ENCODE results near the gene IBA57.

Gene IBA57

GRCh38 chr1:228190778-228191177 lies 25.2 kb downstream of the IBA57 start:
- no peak for DNase-seq (ENCODE audit: low read depth in 2 of 2)

DNA sequence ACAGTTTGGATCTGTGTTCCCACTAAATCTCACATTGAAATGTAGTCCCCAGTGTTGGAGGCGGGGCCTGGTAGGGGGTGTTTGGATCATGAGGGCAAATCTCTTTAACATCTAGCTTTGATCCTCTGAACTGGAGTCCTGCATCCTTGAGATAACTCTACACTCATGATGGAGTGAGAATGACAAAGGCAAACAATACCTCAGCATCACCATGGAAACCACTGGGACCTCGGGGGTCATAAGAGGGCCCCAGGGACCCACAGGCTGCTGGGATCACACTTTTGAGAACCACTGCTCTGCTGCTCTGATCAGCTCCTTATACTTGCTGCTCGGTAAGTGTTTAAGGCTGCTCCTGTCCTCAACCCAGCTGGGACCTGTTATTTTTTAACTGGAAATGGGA lies 28.8 kb downstream of the IBA57 start:
- DNase-seq (ENCODE audit: low read depth in 2 of 2) = no peak

DNA sequence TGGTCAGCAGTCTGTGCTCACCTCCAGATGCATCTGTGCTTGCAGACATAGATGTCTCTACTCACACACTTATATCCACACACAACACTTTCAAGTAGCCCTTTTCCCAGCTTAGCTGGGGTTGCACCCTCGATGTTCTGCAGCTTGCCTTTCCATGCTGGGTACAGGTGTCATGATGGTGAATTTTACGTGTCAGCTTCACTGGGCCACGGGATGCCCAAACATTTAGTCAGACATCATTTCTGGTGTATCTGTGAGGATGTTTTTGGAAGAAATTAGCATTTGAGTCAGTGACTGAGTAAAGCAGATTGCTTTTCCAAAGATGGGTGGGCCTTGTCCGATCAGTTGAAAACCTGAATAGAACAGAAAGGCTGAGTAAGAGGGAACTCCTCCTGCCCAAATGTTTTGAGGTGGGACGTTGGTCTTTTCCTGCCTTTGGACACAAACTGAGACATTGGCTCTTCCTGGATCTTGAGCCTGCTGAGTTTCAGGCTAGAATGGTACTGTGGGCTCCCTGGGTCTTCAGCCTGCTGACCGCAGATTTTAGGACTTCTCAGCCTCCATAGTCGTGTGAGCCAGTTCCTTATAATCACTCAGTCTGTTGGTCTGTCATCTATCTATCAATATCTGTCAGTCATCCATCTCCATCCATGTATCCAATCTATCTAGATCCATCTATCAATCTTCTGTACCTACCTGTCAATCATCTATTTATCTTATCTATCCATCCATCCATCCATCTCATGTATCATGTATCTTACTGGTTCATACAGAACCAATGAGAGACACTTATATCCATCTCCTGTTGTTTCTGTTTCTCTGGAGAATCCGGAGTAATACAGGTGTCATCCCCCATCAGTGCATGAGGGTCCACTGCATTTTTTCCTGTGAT lies 29.6 kb downstream of the IBA57 start:
- DNase-seq (ENCODE audit: low read depth in 2 of 2) = no peak

DNA sequence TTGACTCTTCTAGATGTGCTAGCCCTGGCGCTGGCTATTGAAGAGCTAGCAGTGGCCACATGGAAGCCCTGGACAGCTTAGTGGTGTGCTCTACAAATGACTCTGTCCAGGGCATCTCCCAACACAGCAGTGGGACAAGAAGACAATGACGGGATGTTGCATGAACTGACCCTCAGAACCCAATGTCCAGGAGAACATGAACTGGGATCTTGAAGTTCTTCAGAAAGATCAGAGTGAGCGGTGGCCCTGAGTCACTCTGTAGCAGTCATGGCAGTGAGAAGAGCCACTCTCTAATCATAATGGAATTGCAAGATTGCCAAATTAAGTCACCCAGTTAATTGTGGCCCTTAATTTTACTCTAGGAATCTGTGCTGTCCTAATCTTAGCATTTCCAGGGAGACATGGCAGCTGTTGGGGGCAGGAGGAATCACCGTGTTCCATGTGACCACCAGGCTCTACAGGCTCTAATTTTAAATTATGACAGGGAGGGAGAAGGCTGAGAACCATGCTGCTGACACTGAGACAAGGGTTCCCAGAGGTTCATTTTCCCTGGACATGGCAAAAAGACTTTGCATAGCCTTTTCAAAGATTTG lies 32.0 kb downstream of the IBA57 start:
- no peak for DNase-seq (ENCODE audit: low read depth in 2 of 2)

DNA sequence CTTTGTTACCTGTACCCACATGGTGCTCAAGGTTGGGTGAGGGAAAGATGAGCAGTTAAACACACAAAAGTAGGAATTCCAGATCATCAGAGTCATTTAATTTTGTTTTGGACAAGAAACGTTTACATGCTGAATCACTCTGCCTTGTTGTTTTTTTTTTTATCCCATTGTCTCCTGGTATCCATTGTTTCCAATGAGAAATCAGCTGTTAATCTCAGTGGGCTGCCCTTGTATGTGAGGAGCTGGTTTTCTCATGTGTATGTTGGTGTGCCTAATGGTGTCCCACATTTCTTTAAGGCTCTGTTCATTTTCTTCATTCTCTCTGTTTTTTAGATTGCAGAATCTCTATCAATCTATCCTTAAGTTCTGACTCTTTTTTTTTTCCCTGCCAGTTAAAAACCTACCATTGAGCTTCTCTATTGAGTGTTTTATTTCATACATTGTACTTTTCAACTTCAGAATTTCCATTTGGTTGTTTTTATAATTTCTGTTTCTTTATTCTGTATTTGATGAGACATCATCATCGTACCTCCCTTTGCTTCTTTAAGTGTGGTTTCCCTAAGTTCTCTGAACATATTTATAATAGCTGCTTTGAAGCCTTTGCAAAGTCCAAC lies 33.5 kb downstream of the IBA57 start:
- DNase-seq (ENCODE audit: low read depth in 2 of 2) = no peak

- no peak for DNase-seq (ENCODE audit: low read depth in 2 of 2)
These were observed 39.4 kb downstream of the IBA57 start for GRCh38 chr1:228204958-228205357.

GRCh38 chr1:228205526-228206436 lies 40.2 kb downstream of the IBA57 start:
- DNase-seq (ENCODE audit: low read depth in 2 of 2) = no peak

- no peak for DNase-seq (ENCODE audit: low read depth in 2 of 2)
These were observed 41.2 kb downstream of the IBA57 start for GRCh38 chr1:228206582-228207351.

- no peak for DNase-seq (ENCODE audit: low read depth in 2 of 2)
These were observed 41.8 kb downstream of the IBA57 start for GRCh38 chr1:228207381-228207810.

GRCh38 chr1:228207851-228208821 lies 42.5 kb downstream of the IBA57 start, which contains the start of gene OBSCN:
Gene OBSCN (plus strand): TSS chr1:228208044. CDS start chr1:228211784, 3,740 bp downstream.
- DNase-seq (ENCODE audit: low read depth in 2 of 2) = no peak

GRCh38 chr1:228208831-228209551 lies 43.4 kb downstream of the IBA57 start:
- DNase-seq (ENCODE audit: low read depth in 2 of 2) = no peak

- no peak for DNase-seq (ENCODE audit: low read depth in 2 of 2)
These were observed 44.1 kb downstream of the IBA57 start for GRCh38 chr1:228209657-228210056.

GRCh38 chr1:228210076-228210651 lies 44.6 kb downstream of the IBA57 start:
- DNase-seq (ENCODE audit: low read depth in 2 of 2) = no peak

GRCh38 chr1:228210712-228211530 lies 45.3 kb downstream of the IBA57 start:
- DNase-seq (ENCODE audit: low read depth in 2 of 2) = no peak

GRCh38 chr1:228211531-228212414 lies 46.2 kb downstream of the IBA57 start:
- no peak for DNase-seq (ENCODE audit: low read depth in 2 of 2)

DNA sequence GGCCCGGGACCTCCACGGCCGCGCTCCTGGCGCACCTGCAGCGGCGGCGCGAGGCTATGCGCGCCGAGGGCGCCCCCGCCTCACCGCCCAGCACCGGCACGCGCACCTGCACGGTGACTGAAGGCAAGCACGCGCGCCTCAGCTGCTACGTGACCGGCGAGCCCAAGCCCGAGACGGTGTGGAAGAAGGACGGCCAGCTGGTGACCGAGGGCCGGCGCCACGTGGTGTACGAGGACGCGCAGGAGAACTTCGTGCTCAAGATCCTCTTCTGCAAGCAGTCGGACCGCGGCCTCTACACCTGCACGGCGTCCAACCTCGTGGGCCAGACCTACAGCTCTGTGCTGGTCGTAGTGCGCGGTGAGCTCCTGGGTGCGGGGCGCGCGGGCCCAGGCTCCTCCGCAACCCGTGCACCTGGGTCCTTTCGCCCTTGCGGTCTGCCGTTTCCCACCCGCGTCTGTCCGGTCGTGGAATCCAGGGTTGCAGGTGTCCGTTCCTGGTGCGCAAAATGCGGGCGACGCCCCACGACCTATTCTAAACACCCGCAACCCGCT lies 46.9 kb downstream of the IBA57 start:
- no peak for DNase-seq (ENCODE audit: low read depth in 2 of 2)
